ENCODE data around the gene FGFBP3.
"Not testable (repeated sequence)": the region's sequence is repeated elsewhere in the genome, so short reads cannot be mapped to it uniquely, and the experiment has no call there.

Gene FGFBP3

DNA sequence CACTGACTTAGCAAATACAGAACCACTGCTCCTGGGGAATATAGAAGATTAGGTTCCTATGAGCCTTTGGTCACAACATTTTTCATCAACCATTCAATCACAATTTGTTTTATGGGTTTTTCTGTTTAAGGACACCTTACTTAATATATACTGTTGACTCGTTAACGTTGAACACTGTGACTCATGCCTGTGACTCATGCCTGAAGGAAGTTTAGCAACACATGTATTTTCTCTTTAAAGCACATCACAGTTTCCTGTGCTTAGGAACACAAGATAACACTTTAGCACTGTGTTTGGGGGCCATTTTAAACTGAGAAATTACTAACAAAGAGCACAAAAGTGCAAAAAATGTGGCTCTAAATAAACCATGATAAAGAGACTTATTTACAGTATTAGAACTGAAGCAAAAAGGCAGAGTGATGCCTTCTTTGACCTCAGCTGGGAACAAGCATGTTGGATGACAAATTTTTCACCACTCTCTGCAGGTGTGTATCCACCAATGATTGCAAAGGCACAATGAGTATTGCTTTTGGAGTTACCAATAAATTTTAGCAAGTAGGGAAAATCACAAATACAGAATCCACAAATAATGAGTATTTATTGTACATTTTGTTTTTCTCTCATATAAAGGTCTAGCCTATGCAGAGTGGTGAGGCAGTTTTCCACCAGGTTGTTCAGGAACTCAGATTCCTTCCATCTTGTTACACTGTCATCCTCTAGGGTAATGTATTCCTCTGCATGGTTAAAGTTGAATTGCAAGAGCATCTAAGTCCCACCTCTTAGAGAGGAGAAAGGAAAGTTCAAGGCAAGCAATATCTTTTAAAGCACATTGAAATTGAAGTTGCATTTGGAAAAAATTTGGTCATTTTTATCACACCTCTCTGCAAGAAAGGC is 7.3 kb downstream of the FGFBP3 start:
- peak; percentile 15 for DNase-seq (ENCODE audit: low read depth, low spot score)

DNA sequence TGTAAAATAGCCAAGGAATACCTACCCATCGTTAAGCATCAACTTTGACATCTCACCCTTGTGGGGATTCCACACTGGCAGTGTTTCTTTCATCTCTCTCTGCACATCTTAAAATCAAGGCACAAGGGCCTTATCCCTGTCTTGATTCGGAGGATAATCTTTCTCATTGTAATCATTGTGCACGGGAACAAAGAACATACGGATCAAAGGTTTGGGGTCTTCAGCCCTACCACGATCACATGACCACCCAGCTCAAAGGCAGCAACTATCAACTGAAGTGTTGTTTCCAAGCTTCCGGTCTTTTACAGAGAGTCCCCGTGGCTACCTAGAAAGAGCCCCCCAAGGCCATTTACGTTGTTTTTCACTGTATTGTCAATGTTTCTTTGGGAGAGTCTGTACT is 11.9 kb downstream of the FGFBP3 start:
- DNase-seq (ENCODE audit: low read depth, low spot score), result no peak

DNA sequence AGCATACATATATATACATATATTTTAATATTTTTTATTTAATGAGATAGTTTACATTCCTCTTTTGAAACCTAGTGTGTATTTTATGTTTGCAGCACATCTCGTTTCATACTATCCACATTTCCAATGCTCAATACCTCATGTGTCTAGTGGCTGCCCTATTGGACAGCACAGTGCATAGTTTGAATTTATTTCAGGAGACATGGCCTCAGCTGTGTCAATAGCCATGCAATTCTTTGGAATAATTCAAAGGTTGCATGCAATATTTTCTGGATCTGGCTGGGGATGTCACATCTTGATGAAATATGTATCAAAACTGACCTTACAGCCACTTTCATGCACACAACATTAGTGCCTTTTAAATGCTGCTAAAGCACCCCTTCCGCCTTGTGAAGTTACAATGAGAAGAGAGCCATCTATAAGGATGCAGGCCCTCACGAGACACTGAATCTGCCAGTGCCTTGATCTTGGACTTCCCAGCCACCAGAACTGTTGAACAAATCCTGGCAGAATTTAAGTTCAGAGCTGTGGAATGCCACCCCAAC is 13.0 kb downstream of the FGFBP3 start:
- no peak for DNase-seq (ENCODE audit: low read depth, low spot score)

- not testable (repeated sequence) for DNase-seq (ENCODE audit: low read depth, low spot score)
These were observed 15.0 kb downstream of the FGFBP3 start for GRCh38 chr10:91894261-91894685.

DNA sequence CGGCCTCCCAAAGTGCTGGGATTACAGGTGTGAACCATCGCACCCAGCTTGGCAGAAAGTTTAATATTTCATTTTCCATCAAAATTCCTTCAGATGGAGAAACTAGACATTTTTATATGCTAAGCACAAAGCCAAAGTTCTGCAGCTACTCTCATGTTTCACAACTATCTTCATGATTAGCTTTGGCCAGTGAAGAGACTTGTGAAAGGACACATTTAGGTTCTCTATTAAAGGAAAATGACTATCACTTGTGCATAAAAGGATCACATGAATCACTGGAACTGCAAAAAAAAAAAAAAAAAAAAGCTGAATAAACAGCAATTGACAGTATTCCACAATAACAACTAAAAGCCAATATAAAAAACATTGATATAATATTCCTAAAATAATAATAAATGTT is 16.2 kb downstream of the FGFBP3 start:
- no peak for DNase-seq (ENCODE audit: low read depth, low spot score)

DNA sequence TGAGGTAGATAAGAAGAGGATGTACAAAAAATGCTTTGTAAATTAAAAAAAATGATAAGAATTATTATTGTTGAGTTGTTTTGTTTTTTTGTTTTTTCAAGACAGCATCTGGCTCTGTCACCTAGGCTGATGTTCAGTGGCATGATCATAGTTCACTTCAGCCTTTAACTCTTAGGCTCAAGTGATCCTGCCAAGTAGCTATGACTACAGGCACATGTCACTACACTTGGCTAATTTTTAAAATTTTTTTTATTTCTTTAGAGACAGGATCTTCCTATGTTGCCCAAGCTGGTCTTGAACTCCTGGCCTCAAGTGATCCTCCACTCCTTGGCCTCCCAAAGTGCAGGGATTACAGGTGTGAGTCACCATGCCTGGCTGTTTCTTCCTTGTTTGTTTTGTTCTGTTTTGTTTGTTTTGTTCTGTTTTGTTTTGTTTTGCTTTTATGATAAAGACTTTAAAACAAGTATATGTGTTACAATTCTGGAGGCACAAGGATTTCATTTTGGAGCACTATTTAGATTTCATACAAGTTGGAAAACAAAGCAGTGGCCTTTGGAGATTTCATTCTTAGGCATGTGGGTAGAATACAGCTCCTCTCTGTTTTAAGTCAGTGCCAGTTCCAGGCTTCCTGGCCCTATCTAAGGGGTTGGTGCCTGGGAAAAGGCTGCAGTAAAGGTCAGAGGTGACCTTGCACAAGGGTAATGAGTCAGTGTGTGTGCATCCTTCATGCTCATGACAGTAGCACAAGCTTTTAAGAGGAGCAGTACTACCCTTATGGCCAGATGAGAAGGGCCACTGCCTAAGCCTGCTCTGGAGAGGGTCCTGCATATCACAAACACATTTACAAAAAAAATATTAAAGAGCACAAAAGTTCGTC is 17.9 kb downstream of the FGFBP3 start:
- DNase-seq (ENCODE audit: low read depth, low spot score), result no peak

- no peak for DNase-seq (ENCODE audit: low read depth, low spot score)
These were observed 21.8 kb downstream of the FGFBP3 start for GRCh38 chr10:91887272-91888076.

GRCh38 chr10:91886954-91887271 is 22.4 kb downstream of the FGFBP3 start:
- no peak for DNase-seq (ENCODE audit: low read depth, low spot score)

DNA sequence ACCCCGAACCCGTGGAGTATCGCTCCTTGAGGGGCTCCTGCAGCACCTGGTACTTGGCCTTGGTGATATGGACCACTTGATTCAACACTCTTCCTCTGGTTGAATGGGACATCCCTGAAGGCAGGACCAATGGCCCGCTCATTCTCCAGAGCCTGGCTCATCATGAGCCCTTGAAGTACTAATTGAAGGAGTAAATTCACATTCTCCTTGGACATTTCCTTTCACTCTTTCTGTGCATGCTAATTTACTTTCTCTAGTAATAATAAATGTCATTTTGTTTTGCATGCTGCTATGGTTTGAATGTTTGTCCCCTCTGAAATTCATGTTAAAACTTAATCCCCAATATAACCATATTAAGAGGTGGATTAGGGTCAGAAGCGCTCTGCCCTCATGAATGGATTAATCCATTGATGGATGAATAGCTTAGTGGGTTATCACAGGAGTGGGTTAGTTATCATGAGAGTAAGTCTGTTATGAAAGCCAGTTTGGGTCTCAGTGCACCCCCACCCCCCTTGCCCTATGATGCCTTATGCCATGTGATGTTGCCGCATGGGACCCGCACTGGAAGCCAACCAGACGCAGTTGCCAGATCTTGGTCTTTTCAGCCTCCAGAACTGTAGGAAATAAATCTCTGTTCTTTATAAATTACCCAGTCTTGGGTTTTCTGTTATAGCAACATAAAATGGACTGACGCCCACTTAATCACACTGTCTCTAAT is 23.8 kb downstream of the FGFBP3 start:
- DNase-seq (ENCODE audit: low read depth, low spot score), result no peak

GRCh38 chr10:91884536-91884935 is 24.8 kb downstream of the FGFBP3 start:
- DNase-seq (ENCODE audit: low read depth, low spot score), result no peak

DNA sequence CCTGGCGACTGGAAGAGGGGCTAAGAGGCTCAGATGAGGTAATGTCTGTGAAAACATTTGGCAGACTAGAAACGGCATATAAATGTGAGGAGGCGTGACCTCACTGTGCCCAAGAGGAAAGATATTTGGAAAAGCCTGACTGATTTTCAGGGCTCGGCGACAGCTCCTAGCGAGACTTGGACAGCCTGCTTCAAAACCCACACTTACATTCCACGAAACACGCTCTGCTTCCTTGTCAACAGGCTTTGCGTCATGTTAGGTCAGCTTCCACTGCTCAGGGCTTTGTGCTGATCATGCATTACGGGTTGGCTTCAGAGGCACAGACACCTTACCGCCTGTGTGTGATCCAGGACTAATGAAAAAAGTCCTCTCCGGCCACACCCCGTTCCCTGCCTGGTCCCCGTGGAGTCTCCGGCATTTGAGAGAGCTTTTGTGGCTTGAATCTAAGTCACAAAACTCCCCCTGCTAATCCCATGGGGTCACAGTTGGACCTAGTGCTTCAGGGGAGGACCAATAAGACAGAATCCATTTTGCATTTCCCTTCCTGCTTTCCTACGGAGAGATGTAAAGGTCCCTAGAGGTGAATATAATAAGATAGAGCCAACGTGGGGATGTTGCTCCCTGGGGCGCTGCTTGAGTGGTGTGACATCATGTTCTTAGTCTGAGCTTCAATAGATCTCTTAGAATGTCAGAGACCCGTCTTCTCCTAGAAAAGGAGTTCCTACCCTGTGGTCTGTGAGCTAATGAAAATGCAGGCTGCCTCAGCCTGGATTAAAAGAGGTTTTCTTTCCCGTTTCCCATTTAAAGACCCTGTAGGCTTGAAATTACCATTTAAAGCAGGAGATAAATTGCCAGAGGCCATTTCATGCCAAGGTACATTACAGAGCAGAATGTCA is 25.5 kb downstream of the FGFBP3 start:
- DNase-seq (ENCODE audit: low read depth, low spot score), result no peak

DNA sequence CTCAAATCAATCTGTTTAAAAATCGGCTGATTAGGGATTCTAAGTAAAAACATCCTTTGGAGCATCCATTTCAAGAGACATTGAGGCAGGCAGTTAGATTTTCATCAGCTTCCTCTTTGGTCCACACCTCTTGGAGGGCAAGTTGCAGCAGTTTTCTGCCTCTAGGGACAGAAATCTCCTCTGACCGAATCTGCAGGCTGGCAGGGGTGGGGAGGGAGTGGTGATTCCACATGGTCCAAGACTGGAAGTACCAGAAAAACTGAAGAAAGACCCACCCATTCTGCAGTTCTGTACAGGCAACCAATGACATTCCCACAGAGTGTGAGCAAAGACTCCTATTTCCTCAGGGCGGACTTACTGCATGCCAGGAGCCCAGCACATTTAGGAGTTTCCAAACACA is 29.0 kb downstream of the FGFBP3 start:
- DNase-seq (ENCODE audit: low read depth, low spot score), result no peak

- no peak for DNase-seq (ENCODE audit: low read depth, low spot score)
These were observed 29.6 kb downstream of the FGFBP3 start for GRCh38 chr10:91879515-91880170.

- no peak for DNase-seq (ENCODE audit: low read depth, low spot score)
These were observed 33.5 kb downstream of the FGFBP3 start for GRCh38 chr10:91875779-91876178.

DNA sequence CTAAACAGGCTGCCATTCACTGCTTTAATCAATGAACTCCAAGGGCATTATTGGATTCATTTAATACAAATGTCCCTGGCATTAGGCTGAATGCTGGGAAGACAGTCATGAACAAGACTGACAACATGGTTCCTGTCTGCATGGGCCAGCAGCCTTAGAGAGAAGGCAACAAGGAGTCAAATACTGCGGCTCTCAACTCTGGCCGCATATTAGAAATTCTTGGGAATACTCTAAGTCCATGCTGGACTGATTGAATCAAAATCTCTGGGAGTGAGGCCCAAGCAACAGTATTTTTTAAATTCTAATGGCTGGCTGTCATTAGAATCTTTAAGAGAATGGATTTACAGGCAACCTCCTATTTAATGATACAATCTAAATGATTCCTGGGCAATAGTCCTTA is 34.1 kb downstream of the FGFBP3 start:
- no peak for DNase-seq (ENCODE audit: low read depth, low spot score)

DNA sequence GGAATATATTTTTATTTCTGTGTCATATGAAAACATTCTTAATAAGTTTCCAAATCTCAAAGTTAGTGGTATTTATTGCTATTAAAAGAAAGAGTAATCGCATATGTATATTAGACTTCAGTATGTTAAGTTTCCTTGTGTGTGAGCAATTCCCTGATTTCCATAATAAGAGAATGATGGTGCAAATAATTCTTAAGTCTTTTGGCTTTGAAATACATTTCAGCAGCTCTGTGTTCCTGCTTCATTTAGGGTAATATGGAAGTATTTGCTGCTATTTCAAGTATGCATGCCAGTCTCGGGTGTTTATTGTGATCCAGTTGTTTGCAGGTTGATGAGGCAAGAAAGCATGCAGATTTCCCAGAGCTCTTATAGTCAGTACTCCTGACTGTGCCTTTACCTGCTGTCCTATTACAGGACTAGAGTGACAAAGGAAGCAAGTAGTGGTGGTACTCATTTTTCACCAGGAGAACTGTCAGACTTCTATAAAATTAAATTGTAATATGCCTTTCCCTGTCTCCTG is 43.7 kb downstream of the FGFBP3 start:
- no peak for DNase-seq (ENCODE audit: low read depth, low spot score)

DNA sequence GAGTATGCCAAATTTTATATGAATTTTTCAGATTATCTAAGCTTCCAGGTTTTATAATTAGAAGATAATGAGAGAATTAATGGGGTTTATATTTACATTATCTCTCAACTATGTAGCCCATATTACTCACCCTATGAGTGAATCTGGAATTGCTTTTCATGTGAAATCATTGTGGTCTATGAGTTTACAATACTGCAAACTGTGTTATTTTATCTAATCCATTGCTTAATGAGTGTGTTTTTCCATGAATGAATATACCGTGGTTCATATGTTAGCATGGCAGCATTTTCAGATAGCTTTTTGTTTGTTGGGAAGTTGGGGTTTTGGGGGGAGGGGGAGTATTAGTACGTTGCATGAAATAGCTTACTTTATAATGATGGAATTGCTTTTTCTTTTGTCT is 44.5 kb downstream of the FGFBP3 start:
- no peak for DNase-seq (ENCODE audit: low read depth, low spot score)

GRCh38 chr10:91864099-91864498 is 45.2 kb downstream of the FGFBP3 start:
- DNase-seq (ENCODE audit: low read depth, low spot score), result no peak

DNA sequence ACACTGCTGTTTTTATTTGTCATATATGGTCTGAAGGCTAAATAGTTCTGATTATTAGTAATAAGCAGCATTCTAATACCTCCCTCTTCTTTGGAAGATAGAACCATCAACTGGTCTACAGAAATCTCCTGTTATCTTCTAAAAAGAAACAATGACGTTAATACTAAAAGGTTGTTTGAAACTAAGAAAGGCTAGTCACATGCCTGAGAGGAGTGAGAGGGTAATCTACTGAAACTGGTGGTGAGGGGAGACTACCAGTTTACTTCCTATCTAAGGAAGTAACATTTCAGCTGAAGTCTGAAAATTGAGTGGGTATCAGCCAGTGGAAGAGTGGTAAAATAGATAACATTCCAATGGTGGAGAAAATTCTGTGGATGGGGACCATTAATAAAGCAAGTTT is 48.4 kb downstream of the FGFBP3 start:
- no peak for DNase-seq (ENCODE audit: low read depth, low spot score)

All from activated CD4-positive, CD25-positive, alpha-beta regulatory T cell treated with anti-CD3 and anti-CD28 coated beads, Interleukin-2, amount 50 U/mL, for 16 hours (primary cell).